Nephron progenitor cell (in vitro differentiated cells): ENCODE data around the gene MTCP1.
A peak's percentile ranks its signal among the peaks of the same experiment; 100 is the strongest.

Experiments used
- DNase-seq: peaks from one replicate; pipeline ENCODE4 v3.0.0; 2021
- H3K27ac Mint-ChIP-seq: 2 replicates; pipeline ENCODE4 v1.8.0; 2021; ENCODE audit warnings: mild to moderate bottlenecking, moderate library complexity, mixed read lengths
- H3K27me3 Mint-ChIP-seq: 2 replicates; pipeline ENCODE4 v1.8.0; 2021; ENCODE audit warnings: mild to moderate bottlenecking, low read depth, mixed read lengths; ENCODE audit not compliant: poor library complexity
- H3K36me3 Mint-ChIP-seq: 2 replicates; pipeline ENCODE4 v1.8.0; 2021; ENCODE audit warnings: low read depth, mixed read lengths
- H3K4me1 Mint-ChIP-seq: 2 replicates; pipeline ENCODE4 v1.8.0; 2021; ENCODE audit warnings: mixed read lengths
- H3K4me3 Mint-ChIP-seq: 2 replicates; pipeline ENCODE4 v1.8.0; 2021; ENCODE audit warnings: mild to moderate bottlenecking, moderate library complexity, mixed read lengths
- H3K9me3 Mint-ChIP-seq: 2 replicates; pipeline ENCODE4 v1.8.0; 2021; ENCODE audit warnings: mild to moderate bottlenecking, moderate library complexity, mixed read lengths
- TF ChIP-seq, protein P1 (sequence below): fragments of 200-600 bp; sonication (generic); IDR thresholded peaks from 2 replicates; pipeline ENCODE4 v1.5.0; 2021; ENCODE audit warnings: antibody characterized with exemption

The MTCP1 gene

GRCh38 chrX:155056877-155057792 lies 13.8 kb downstream of the MTCP1 start:
- DNase-seq = peak; percentile 62
- H3K36me3 Mint-ChIP-seq = peaks cover 13% of the 10 kb centered on the region
- peaks cover 8% of the 10 kb centered on the region for H3K4me1 Mint-ChIP-seq
- TF ChIP-seq, protein P1, sequence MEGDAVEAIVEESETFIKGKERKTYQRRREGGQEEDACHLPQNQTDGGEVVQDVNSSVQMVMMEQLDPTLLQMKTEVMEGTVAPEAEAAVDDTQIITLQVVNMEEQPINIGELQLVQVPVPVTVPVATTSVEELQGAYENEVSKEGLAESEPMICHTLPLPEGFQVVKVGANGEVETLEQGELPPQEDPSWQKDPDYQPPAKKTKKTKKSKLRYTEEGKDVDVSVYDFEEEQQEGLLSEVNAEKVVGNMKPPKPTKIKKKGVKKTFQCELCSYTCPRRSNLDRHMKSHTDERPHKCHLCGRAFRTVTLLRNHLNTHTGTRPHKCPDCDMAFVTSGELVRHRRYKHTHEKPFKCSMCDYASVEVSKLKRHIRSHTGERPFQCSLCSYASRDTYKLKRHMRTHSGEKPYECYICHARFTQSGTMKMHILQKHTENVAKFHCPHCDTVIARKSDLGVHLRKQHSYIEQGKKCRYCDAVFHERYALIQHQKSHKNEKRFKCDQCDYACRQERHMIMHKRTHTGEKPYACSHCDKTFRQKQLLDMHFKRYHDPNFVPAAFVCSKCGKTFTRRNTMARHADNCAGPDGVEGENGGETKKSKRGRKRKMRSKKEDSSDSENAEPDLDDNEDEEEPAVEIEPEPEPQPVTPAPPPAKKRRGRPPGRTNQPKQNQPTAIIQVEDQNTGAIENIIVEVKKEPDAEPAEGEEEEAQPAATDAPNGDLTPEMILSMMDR = peak; percentile 55
- no peaks in the 10 kb centered on the region for H3K27me3 Mint-ChIP-seq
- no peak overlapping the region for H3K27ac Mint-ChIP-seq
- H3K9me3 Mint-ChIP-seq = peaks cover 16% of the 10 kb centered on the region
- H3K4me3 Mint-ChIP-seq = no peak overlapping the region

DNA sequence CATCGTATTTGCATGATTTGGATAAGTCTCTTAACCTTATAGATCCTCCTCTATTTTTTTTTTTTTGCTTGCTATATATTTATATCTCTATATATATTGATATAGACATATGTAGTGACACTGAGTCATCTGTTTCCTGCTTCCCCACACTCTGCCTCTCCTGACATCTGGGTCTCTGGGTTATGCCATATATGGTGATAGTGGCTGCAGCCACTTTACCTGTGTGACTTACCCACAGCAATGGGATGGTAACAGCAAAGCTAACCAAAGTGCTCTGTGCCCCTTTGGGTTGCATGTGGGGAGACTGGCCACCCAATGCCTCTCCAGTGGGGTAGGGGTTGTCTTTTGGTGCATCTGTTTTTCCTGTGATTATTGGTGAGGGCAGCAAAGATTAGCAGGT lies 14.5 kb downstream of the MTCP1 start:
- TF ChIP-seq, protein P1 = no peak
- Mint-ChIP-seq H3K4me3 (no peak overlapping the region), H3K4me1 (peaks cover 8% of the 10 kb centered on the region), H3K36me3 (peaks cover 8% of the 10 kb centered on the region), H3K9me3 (peaks cover 13% of the 10 kb centered on the region), H3K27ac (no peak overlapping the region), H3K27me3 (no peaks in the 10 kb centered on the region)
- DNase-seq = no peak

- DNase-seq = no peak
- TF ChIP-seq, protein P1 = no peak
- Mint-ChIP-seq H3K9me3 (peaks cover 16% of the 10 kb centered on the region), H3K4me3 (no peak overlapping the region), H3K4me1 (peaks cover 8% of the 10 kb centered on the region), H3K36me3 (peaks cover 8% of the 10 kb centered on the region), H3K27ac (no peak overlapping the region), H3K27me3 (no peaks in the 10 kb centered on the region)
Observed at GRCh38 chrX:155055494-155055893, 15.4 kb downstream of the MTCP1 start.

- no peak for DNase-seq
- TF ChIP-seq, protein P1 = no peak
- H3K27ac Mint-ChIP-seq = no peak overlapping the region
- peaks cover 24% of the 10 kb centered on the region for H3K9me3 Mint-ChIP-seq
- H3K36me3 Mint-ChIP-seq = peaks cover 12% of the 10 kb centered on the region
- H3K4me1 Mint-ChIP-seq = peaks cover 8% of the 10 kb centered on the region
- no peaks in the 10 kb centered on the region for H3K27me3 Mint-ChIP-seq
- H3K4me3 Mint-ChIP-seq = no peak overlapping the region
Observed at GRCh38 chrX:155054255-155054654, 16.7 kb downstream of the MTCP1 start.

GRCh38 chrX:155053656-155054055 lies 17.3 kb downstream of the MTCP1 start:
- no peak overlapping the region for H3K4me3 Mint-ChIP-seq
- no peak for DNase-seq
- H3K27ac Mint-ChIP-seq = no peak overlapping the region
- H3K27me3 Mint-ChIP-seq = peaks cover 2% of the 10 kb centered on the region
- H3K9me3 Mint-ChIP-seq = peaks cover 28% of the 10 kb centered on the region
- peaks cover 12% of the 10 kb centered on the region for H3K36me3 Mint-ChIP-seq
- TF ChIP-seq, protein P1 = no peak
- H3K4me1 Mint-ChIP-seq = peaks cover 12% of the 10 kb centered on the region
